HepG2 (cell line): ENCODE data around the gene ODAD4.

Experiments used
- FOSL1 ChIP-seq: sonication (generic); formaldehyde crosslinking; IDR thresholded peaks from 2 replicates; pipeline ENCODE4 v1.9.0; 2021; ENCODE audit warnings: missing genetic modification reagents, borderline replicate concordance
- KAT2B ChIP-seq: fragments of 150-350 bp; IDR thresholded peaks from 2 replicates; pipeline ENCODE4 v1.6.1; 2014; ENCODE audit warnings: low read depth, low read length, borderline replicate concordance
- POLR2A ChIP-seq, 2 experiments: IDR thresholded peaks; 2 replicates each; pipeline ENCODE4 v1.6.1; 2011; ENCODE audit warnings: low read depth in 2 of 2, low read length in 2 of 2, mild to moderate bottlenecking in 1 of 2, moderate library complexity in 1 of 2; ENCODE audit not compliant: insufficient read depth in 1 of 2
- RARA ChIP-seq: IDR thresholded peaks from 2 replicates; pipeline ENCODE4 v1.6.1; 2016; ENCODE audit warnings: missing genetic modification reagents, missing compliant biosample characterization
- SUZ12 ChIP-seq: fragments of 150-350 bp; IDR thresholded peaks from 2 replicates; pipeline ENCODE4 v1.6.1; 2014; ENCODE audit warnings: low read depth, low read length
- ZMAT3 ChIP-seq: sonication (generic); formaldehyde crosslinking; conservative IDR thresholded peaks from 2 replicates; pipeline ENCODE4 v1.7.0; 2021; ENCODE audit warnings: missing genetic modification reagents
- ZMYM3 ChIP-seq: sonication (generic); formaldehyde crosslinking; IDR thresholded peaks from 2 replicates; pipeline ENCODE4 v1.5.1; 2020; ENCODE audit warnings: mild to moderate bottlenecking, missing genetic modification reagents
- ZZZ3 ChIP-seq: sonication (generic); formaldehyde crosslinking; IDR thresholded peaks from 2 replicates; pipeline ENCODE4 v1.4.0; 2020; ENCODE audit warnings: missing genetic modification reagents, mild to moderate bottlenecking, borderline replicate concordance
- TF ChIP-seq, protein P1 (sequence below): sonication (generic); formaldehyde crosslinking; IDR thresholded peaks from 2 replicates; pipeline ENCODE4 v1.8.1; 2023; ENCODE audit warnings: missing genetic modification reagents, mild to moderate bottlenecking, borderline replicate concordance
- TF ChIP-seq, protein P2 (sequence below): sonication (generic); formaldehyde crosslinking; IDR thresholded peaks from 2 replicates; pipeline ENCODE4 v1.5.0; 2020; ENCODE audit warnings: mild to moderate bottlenecking, missing genetic modification reagents, moderate library complexity
- TF ChIP-seq, protein P3 (sequence below): IDR thresholded peaks from 2 replicates; pipeline ENCODE4 v1.6.1; 2016; ENCODE audit warnings: low read depth, borderline replicate concordance

DNA sequence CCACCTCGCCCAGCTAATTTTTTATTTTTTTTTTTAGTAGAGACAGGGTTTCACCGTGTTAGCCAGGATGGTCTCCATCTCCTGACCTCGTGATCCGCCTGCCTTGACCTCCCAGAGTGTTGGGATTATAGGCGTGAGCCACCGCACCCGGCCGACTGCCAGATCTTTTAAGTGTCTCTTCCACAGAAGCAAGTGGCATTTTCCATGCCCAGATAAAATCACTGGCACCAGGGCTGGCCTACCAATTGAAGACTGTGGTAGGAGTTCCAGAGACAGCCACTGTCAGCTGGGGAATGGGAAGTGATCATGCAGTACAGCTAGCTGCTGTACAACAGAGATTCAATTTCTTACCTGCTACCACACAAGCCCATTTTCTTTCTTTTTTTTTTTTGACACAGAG lies 54.0 kb downstream of the ODAD4 start:
- TF ChIP-seq KAT2B (no peak), ZZZ3 (CRISPR knock-in tag) (no peak), FOSL1 (no peak), ZMAT3 (CRISPR knock-in tag) (no peak), ZMYM3 (CRISPR knock-in tag) (no peak), SUZ12 (no peak), RARA (CRISPR knock-in tag) (no peak), POLR2A (IDR thresholded peaks at IDR 0.05; ENCODE audit: insufficient read depth in 1 of 2, low read depth in 2 of 2, low read length in 2 of 2) (no peak)
- TF ChIP-seq, protein P1, sequence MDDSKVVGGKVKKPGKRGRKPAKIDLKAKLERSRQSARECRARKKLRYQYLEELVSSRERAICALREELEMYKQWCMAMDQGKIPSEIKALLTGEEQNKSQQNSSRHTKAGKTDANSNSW = no peak
- TF ChIP-seq, protein P2, sequence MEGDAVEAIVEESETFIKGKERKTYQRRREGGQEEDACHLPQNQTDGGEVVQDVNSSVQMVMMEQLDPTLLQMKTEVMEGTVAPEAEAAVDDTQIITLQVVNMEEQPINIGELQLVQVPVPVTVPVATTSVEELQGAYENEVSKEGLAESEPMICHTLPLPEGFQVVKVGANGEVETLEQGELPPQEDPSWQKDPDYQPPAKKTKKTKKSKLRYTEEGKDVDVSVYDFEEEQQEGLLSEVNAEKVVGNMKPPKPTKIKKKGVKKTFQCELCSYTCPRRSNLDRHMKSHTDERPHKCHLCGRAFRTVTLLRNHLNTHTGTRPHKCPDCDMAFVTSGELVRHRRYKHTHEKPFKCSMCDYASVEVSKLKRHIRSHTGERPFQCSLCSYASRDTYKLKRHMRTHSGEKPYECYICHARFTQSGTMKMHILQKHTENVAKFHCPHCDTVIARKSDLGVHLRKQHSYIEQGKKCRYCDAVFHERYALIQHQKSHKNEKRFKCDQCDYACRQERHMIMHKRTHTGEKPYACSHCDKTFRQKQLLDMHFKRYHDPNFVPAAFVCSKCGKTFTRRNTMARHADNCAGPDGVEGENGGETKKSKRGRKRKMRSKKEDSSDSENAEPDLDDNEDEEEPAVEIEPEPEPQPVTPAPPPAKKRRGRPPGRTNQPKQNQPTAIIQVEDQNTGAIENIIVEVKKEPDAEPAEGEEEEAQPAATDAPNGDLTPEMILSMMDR (CRISPR knock-in tag) = no peak
- TF ChIP-seq, protein P3, sequence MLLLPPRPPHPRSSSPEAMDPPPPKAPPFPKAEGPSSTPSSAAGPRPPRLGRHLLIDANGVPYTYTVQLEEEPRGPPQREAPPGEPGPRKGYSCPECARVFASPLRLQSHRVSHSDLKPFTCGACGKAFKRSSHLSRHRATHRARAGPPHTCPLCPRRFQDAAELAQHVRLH = no peak
